Karpas-422 (cell line): ENCODE results near the gene BNIP3. TPM values are rescaled to one million over a fixed set of nuclear protein-coding genes. Genes with fewer than 3 reads are reported as not detected.
"Not testable (repeated sequence)": the region's sequence is repeated elsewhere in the genome, so short reads cannot be mapped to it uniquely, and the experiment has no call there.

Experiments
- DNase-seq: peaks from one replicate; pipeline ENCODE4 v3.0.0-alpha.2; 2015
- H2AFZ ChIP-seq: fragments of 200-600 bp; sonication (generic); 2 replicates; pipeline ENCODE4 v1.6.1; 2014; ENCODE audit warnings: antibody characterized with exemption, low read length, mixed read lengths
- H3K27ac ChIP-seq: fragments of 200-600 bp; sonication (generic); 2 replicates; pipeline ENCODE4 v1.5.1; 2014; ENCODE audit warnings: mild to moderate bottlenecking, low read length, moderate library complexity
- H3K27me3 ChIP-seq: fragments of 200-600 bp; sonication (generic); 2 replicates; pipeline ENCODE4 v1.6.1; 2014; ENCODE audit warnings: low read length, mixed read lengths
- H3K36me3 ChIP-seq: fragments of 200-600 bp; sonication (generic); 2 replicates; pipeline ENCODE4 v1.6.1; 2014; ENCODE audit warnings: low read length, mixed read lengths; ENCODE audit not compliant: insufficient read depth
- H3K4me1 ChIP-seq: fragments of 200-600 bp; sonication (generic); 2 replicates; pipeline ENCODE4 v1.6.1; 2014; ENCODE audit warnings: mild to moderate bottlenecking, low read length, mixed read lengths
- H3K4me2 ChIP-seq: fragments of 200-600 bp; sonication (generic); 2 replicates; pipeline ENCODE4 v1.6.1; 2014; ENCODE audit warnings: low read length, low read depth, mild to moderate bottlenecking; ENCODE audit not compliant: poor library complexity, severe bottlenecking
- H3K4me3 ChIP-seq: fragments of 200-600 bp; sonication (generic); 2 replicates; pipeline ENCODE4 v1.5.1; 2014; ENCODE audit warnings: mild to moderate bottlenecking, antibody characterized with exemption, low read length, mixed read lengths
- H3K79me2 ChIP-seq: fragments of 200-600 bp; sonication (generic); 2 replicates; pipeline ENCODE4 v1.6.1; 2014; ENCODE audit warnings: mild to moderate bottlenecking, low read length, mixed read lengths
- H3K9ac ChIP-seq: fragments of 200-600 bp; sonication (generic); 2 replicates; pipeline ENCODE4 v1.6.0; 2014; ENCODE audit warnings: low read length
- H3K9me2 ChIP-seq: fragments of 200-600 bp; sonication (generic), shearing (Covaris generic); replicated peaks from 2 replicates; pipeline ENCODE4 v1.6.0; 2014; ENCODE audit warnings: mild to moderate bottlenecking, low read length, moderate library complexity; ENCODE audit not compliant: insufficient read depth
- H3K9me3 ChIP-seq: fragments of 300-700, 200-600 bp; sonication (generic); 2 replicates; pipeline ENCODE4 v1.6.1; 2014; ENCODE audit warnings: low read length, mixed read lengths
- H4K20me1 ChIP-seq: fragments of 200-600 bp; sonication (generic); 2 replicates; pipeline ENCODE4 v1.6.1; 2014; ENCODE audit warnings: mild to moderate bottlenecking, antibody characterized with exemption, low read length, low read depth; ENCODE audit not compliant: insufficient read depth
- total RNA-seq: library from RNA; depleted of rRNA; stranded (reverse); fragments of >200 nt; shearing (Covaris generic); gene quantifications from 2 replicates; pipeline ENCODE4 v1.2.3, GENCODE V29; 2014; ENCODE audit warnings: low replicate concordance; rRNA removed

The BNIP3 gene
- total RNA-seq, 1 experiment from 2014 or later = not detected

- DNase-seq = no peak
- Histone ChIP-seq H3K9me2 (no peaks in the 10 kb centered on the region), H3K36me3 (no peaks in the 10 kb centered on the region; the same call in 1 of the 2 replicates), H3K9me3 (peaks cover 14% of the 10 kb centered on the region; the same call in 1 of the 2 replicates), H3K9ac (no peak overlapping the region), H3K27me3 (no peaks in the 10 kb centered on the region), H4K20me1 (peaks cover 3% of the 10 kb centered on the region; the same call in 1 of the 2 replicates), H3K79me2 (peaks cover 100% of the 10 kb centered on the region), H3K4me3 (no peak overlapping the region), H3K4me1 (no peaks in the 10 kb centered on the region), H2AFZ (no peak overlapping the region), H3K27ac (no peak overlapping the region), H3K4me2 (no peak overlapping the region)
These were observed 56.6 kb downstream of the BNIP3 start for GRCh38 chr10:131925011-131925649.

GRCh38 chr10:131923038-131923756 lies 58.5 kb downstream of the BNIP3 start:
- no peak overlapping the region for H3K4me2 ChIP-seq
- peaks cover 92% of the 10 kb centered on the region for H3K79me2 ChIP-seq
- no peaks in the 10 kb centered on the region; the same call in 1 of the 2 replicates for H3K36me3 ChIP-seq
- no peak for DNase-seq
- no peaks in the 10 kb centered on the region for H3K9me2 ChIP-seq
- H3K27me3 ChIP-seq = no peaks in the 10 kb centered on the region
- H3K4me1 ChIP-seq = no peaks in the 10 kb centered on the region
- H3K9me3 ChIP-seq = peaks cover 14% of the 10 kb centered on the region; the same call in 1 of the 2 replicates
- no peak overlapping the region for H3K9ac ChIP-seq
- H2AFZ ChIP-seq = no peak overlapping the region
- peaks cover 3% of the 10 kb centered on the region; the same call in 1 of the 2 replicates for H4K20me1 ChIP-seq
- H3K27ac ChIP-seq = no peak overlapping the region
- H3K4me3 ChIP-seq = no peak overlapping the region

- Histone ChIP-seq H3K4me1 (no peaks in the 10 kb centered on the region), H3K9ac (no peak overlapping the region), H3K9me2 (no peaks in the 10 kb centered on the region), H3K36me3 (no peaks in the 10 kb centered on the region; the same call in 1 of the 2 replicates), H3K79me2 (peaks cover 78% of the 10 kb centered on the region), H4K20me1 (no peaks in the 10 kb centered on the region), H3K4me2 (no peak overlapping the region), H3K4me3 (no peak overlapping the region), H3K27me3 (no peaks in the 10 kb centered on the region), H3K9me3 (peaks cover 14% of the 10 kb centered on the region; the same call in 1 of the 2 replicates), H2AFZ (no peak overlapping the region), H3K27ac (no peak overlapping the region)
- no peak for DNase-seq
These were observed 60.5 kb downstream of the BNIP3 start for GRCh38 chr10:131921184-131921583.

- Histone ChIP-seq H2AFZ (no peak overlapping the region), H3K27me3 (no peaks in the 10 kb centered on the region), H3K4me1 (no peaks in the 10 kb centered on the region), H3K36me3 (no peaks in the 10 kb centered on the region; the same call in 1 of the 2 replicates), H4K20me1 (no peaks in the 10 kb centered on the region), H3K9ac (no peak overlapping the region), H3K79me2 (peaks cover 78% of the 10 kb centered on the region), H3K27ac (no peak overlapping the region), H3K4me3 (no peak overlapping the region), H3K9me3 (peaks cover 14% of the 10 kb centered on the region; the same call in 1 of the 2 replicates), H3K9me2 (no peaks in the 10 kb centered on the region), H3K4me2 (no peak overlapping the region)
- DNase-seq = no peak
These were observed 61.0 kb downstream of the BNIP3 start for GRCh38 chr10:131920693-131921092.

- Histone ChIP-seq H3K9ac (no peak overlapping the region), H2AFZ (no peak overlapping the region), H3K79me2 (peaks cover 78% of the 10 kb centered on the region), H3K4me1 (no peaks in the 10 kb centered on the region), H3K9me3 (peaks cover 14% of the 10 kb centered on the region; the same call in 1 of the 2 replicates), H3K4me2 (no peak overlapping the region), H3K27me3 (no peaks in the 10 kb centered on the region), H3K27ac (no peak overlapping the region), H4K20me1 (no peaks in the 10 kb centered on the region), H3K36me3 (peaks cover under 1% of the 10 kb centered on the region; the same call in 1 of the 2 replicates), H3K4me3 (no peak overlapping the region), H3K9me2 (no peaks in the 10 kb centered on the region)
- no peak for DNase-seq
These were observed 61.6 kb downstream of the BNIP3 start for GRCh38 chr10:131920151-131920550.

GRCh38 chr10:131919461-131919860 lies 62.3 kb downstream of the BNIP3 start:
- H2AFZ ChIP-seq, H4K20me1 ChIP-seq, H3K9me2 ChIP-seq, H3K27ac ChIP-seq, H3K4me3 ChIP-seq, H3K4me1 ChIP-seq, DNase-seq, H3K4me2 ChIP-seq, H3K27me3 ChIP-seq, H3K9me3 ChIP-seq, H3K9ac ChIP-seq, H3K36me3 ChIP-seq: not testable (repeated sequence)
- H3K79me2 ChIP-seq = peaks cover 78% of the 10 kb centered on the region

Other genes with a start within 250 kb of the BNIP3 start
- gene PPP2R2D, start 80.9 kb downstream of the BNIP3 start, total RNA-seq = 30.7 and 32.9 TPM in 2 replicates
- 0.07 TPM in 1 of 2 replicates, not detected in the other for gene JAKMIP3, start 84.0 kb upstream of the BNIP3 start, total RNA-seq
- 0.11 TPM in 1 of 2 replicates, not detected in the other for gene DPYSL4, start 205.0 kb upstream of the BNIP3 start, total RNA-seq